ENCODE results near the gene TBC1D16. TPM values are rescaled to one million over a fixed set of nuclear protein-coding genes. Genes with fewer than 3 reads are reported as not detected.
A peak's percentile ranks its signal among the peaks of the same experiment; 100 is the strongest.

The TBC1D16 gene
- total RNA-seq, 1 donor from 2014 or later, result 1.4 TPM

GRCh38 chr17:80045703-80046102, 10.0 kb upstream of the TBC1D16 start:
- no peaks in the 10 kb centered on the region for H3K27me3 Mint-ChIP-seq (ENCODE audit: low read depth)
- H3K4me1 Mint-ChIP-seq (ENCODE audit: low read depth), result no peaks in the 10 kb centered on the region
- no peak overlapping the region for H3K4me3 Mint-ChIP-seq (ENCODE audit: low read depth)
- DNase-seq (ENCODE audit: low spot score), result no peak
- no peak overlapping the region for H3K27ac Mint-ChIP-seq
- intact Hi-C loops (cut with micrococcal nuclease), result no loop called here
- H3K9me3 Mint-ChIP-seq, result no peaks in the 10 kb centered on the region
- H3K36me3 Mint-ChIP-seq (ENCODE audit: low read depth), result no peaks in the 10 kb centered on the region

GRCh38 chr17:80043963-80044362, 8.3 kb upstream of the TBC1D16 start:
- no peak for DNase-seq (ENCODE audit: low spot score)
- Mint-ChIP-seq H3K27me3 (ENCODE audit: low read depth) (peaks cover 3% of the 10 kb centered on the region), H3K4me1 (ENCODE audit: low read depth) (no peaks in the 10 kb centered on the region), H3K9me3 (no peaks in the 10 kb centered on the region), H3K27ac (no peak overlapping the region), H3K36me3 (ENCODE audit: low read depth) (no peaks in the 10 kb centered on the region), H3K4me3 (ENCODE audit: low read depth) (no peak overlapping the region)
- intact Hi-C loops (cut with micrococcal nuclease), result no loop called here

GRCh38 chr17:80036715-80037477, 1.2 kb upstream of the TBC1D16 start:
- Mint-ChIP-seq H3K4me3 (ENCODE audit: low read depth) (peak overlapping the region; percentile 81), H3K36me3 (ENCODE audit: low read depth) (no peaks in the 10 kb centered on the region), H3K27ac (peak overlapping the region; percentile 83), H3K27me3 (ENCODE audit: low read depth) (peaks cover 45% of the 10 kb centered on the region), H3K4me1 (ENCODE audit: low read depth) (peaks cover 11% of the 10 kb centered on the region), H3K9me3 (no peaks in the 10 kb centered on the region)
- intact Hi-C loops (cut with micrococcal nuclease), result no loop called here
- no peak for DNase-seq (ENCODE audit: low spot score)

- intact Hi-C loops (cut with micrococcal nuclease), result no loop called here
- peak; percentile 71 for DNase-seq (ENCODE audit: low spot score)
- Mint-ChIP-seq H3K27ac (peak within 1 kb of the TSS; percentile 83), H3K27me3 (ENCODE audit: low read depth) (peaks cover 48% of the 10 kb centered on the region), H3K4me1 (ENCODE audit: low read depth) (peaks cover 11% of the 10 kb centered on the region), H3K9me3 (no peaks in the 10 kb centered on the region), H3K36me3 (ENCODE audit: low read depth) (no peaks in the 10 kb centered on the region), H3K4me3 (ENCODE audit: low read depth) (peak within 1 kb of the TSS; percentile 81)
These were observed 454 bp upstream of the TBC1D16 start, which contains the start of gene CCDC40 for GRCh38 chr17:80035937-80036714. Gene CCDC40 (plus strand): TSS chr17:80036642. CDS start chr17:80036663, 21 bp downstream.

- Mint-ChIP-seq H3K4me3 (ENCODE audit: low read depth) (peak overlapping the region; percentile 82), H3K27me3 (ENCODE audit: low read depth) (peaks cover 48% of the 10 kb centered on the region), H3K27ac (peak overlapping the region; percentile 42), H3K4me1 (ENCODE audit: low read depth) (peaks cover 11% of the 10 kb centered on the region), H3K36me3 (ENCODE audit: low read depth) (no peaks in the 10 kb centered on the region), H3K9me3 (no peaks in the 10 kb centered on the region)
- intact Hi-C loops (cut with micrococcal nuclease), result no loop called here
- peak; percentile 26 for DNase-seq (ENCODE audit: low spot score)
These were observed 633 bp downstream of the TBC1D16 start for GRCh38 chr17:80034791-80035686.

GRCh38 chr17:80033840-80034239, 1.8 kb downstream of the TBC1D16 start:
- Mint-ChIP-seq H3K4me1 (ENCODE audit: low read depth) (peaks cover 11% of the 10 kb centered on the region), H3K36me3 (ENCODE audit: low read depth) (no peaks in the 10 kb centered on the region), H3K4me3 (ENCODE audit: low read depth) (no peak overlapping the region), H3K27me3 (ENCODE audit: low read depth) (peaks cover 45% of the 10 kb centered on the region), H3K9me3 (no peaks in the 10 kb centered on the region), H3K27ac (no peak overlapping the region)
- intact Hi-C loops (cut with micrococcal nuclease), result no loop called here
- no peak for DNase-seq (ENCODE audit: low spot score)

- DNase-seq (ENCODE audit: low spot score), result no peak
- Mint-ChIP-seq H3K27ac (no peak overlapping the region), H3K9me3 (no peaks in the 10 kb centered on the region), H3K4me3 (ENCODE audit: low read depth) (no peak overlapping the region), H3K27me3 (ENCODE audit: low read depth) (peaks cover 38% of the 10 kb centered on the region), H3K36me3 (ENCODE audit: low read depth) (no peaks in the 10 kb centered on the region), H3K4me1 (ENCODE audit: low read depth) (peaks cover 11% of the 10 kb centered on the region)
- intact Hi-C loops (cut with micrococcal nuclease), result no loop called here
These were observed 3.0 kb downstream of the TBC1D16 start for GRCh38 chr17:80032614-80033171.

- Mint-ChIP-seq H3K4me3 (ENCODE audit: low read depth) (no peak overlapping the region), H3K4me1 (ENCODE audit: low read depth) (peaks cover 8% of the 10 kb centered on the region), H3K36me3 (ENCODE audit: low read depth) (no peaks in the 10 kb centered on the region), H3K27ac (no peak overlapping the region), H3K9me3 (no peaks in the 10 kb centered on the region), H3K27me3 (ENCODE audit: low read depth) (peaks cover 33% of the 10 kb centered on the region)
- no peak for DNase-seq (ENCODE audit: low spot score)
- intact Hi-C loops (cut with micrococcal nuclease), result no loop called here
These were observed 3.8 kb downstream of the TBC1D16 start for GRCh38 chr17:80031691-80032430.

GRCh38 chr17:80030730-80031410, 4.8 kb downstream of the TBC1D16 start:
- Mint-ChIP-seq H3K9me3 (no peaks in the 10 kb centered on the region), H3K27ac (no peak overlapping the region), H3K36me3 (ENCODE audit: low read depth) (no peaks in the 10 kb centered on the region), H3K4me1 (ENCODE audit: low read depth) (peaks cover 7% of the 10 kb centered on the region), H3K4me3 (ENCODE audit: low read depth) (no peak overlapping the region), H3K27me3 (ENCODE audit: low read depth) (peaks cover 30% of the 10 kb centered on the region)
- intact Hi-C loops (cut with micrococcal nuclease), result no loop called here
- no peak for DNase-seq (ENCODE audit: low spot score)

GRCh38 chr17:80029258-80029974, 6.3 kb downstream of the TBC1D16 start:
- DNase-seq (ENCODE audit: low spot score), result no peak
- H3K27ac Mint-ChIP-seq, result no peak overlapping the region
- H3K9me3 Mint-ChIP-seq, result no peaks in the 10 kb centered on the region
- intact Hi-C loops (cut with micrococcal nuclease), result no loop called here
- no peak overlapping the region for H3K4me3 Mint-ChIP-seq (ENCODE audit: low read depth)
- no peaks in the 10 kb centered on the region for H3K36me3 Mint-ChIP-seq (ENCODE audit: low read depth)
- peaks cover 21% of the 10 kb centered on the region for H3K27me3 Mint-ChIP-seq (ENCODE audit: low read depth)
- no peaks in the 10 kb centered on the region for H3K4me1 Mint-ChIP-seq (ENCODE audit: low read depth)

- no peaks in the 10 kb centered on the region for H3K9me3 Mint-ChIP-seq
- H3K4me3 Mint-ChIP-seq (ENCODE audit: low read depth), result no peak overlapping the region
- intact Hi-C loops (cut with micrococcal nuclease), result no loop called here
- no peaks in the 10 kb centered on the region for H3K36me3 Mint-ChIP-seq (ENCODE audit: low read depth)
- H3K27me3 Mint-ChIP-seq (ENCODE audit: low read depth), result peaks cover 13% of the 10 kb centered on the region
- H3K27ac Mint-ChIP-seq, result no peak overlapping the region
- DNase-seq (ENCODE audit: low spot score), result no peak
- no peaks in the 10 kb centered on the region for H3K4me1 Mint-ChIP-seq (ENCODE audit: low read depth)
These were observed 7.6 kb downstream of the TBC1D16 start for GRCh38 chr17:80028030-80028429.

Data from activated T-helper 2 cell treated with anti-CD3 and anti-CD28 coated beads, Interferon-gamma antibody, Interleukin-2, Interleukin-4, amounts not matched to agents 10 μg/mL and 5 μg/mL and 100 μg/mL, durations not matched to agents 14 hours and 24 hours and 36 hours (primary cell).